GM12873 (cell line): ENCODE measurements around the gene RFC2.

Experiments used
- TF ChIP-seq, protein P1 (sequence below): IDR thresholded peaks from 2 replicates; pipeline ENCODE4 v1.5.1; 2012; ENCODE audit warnings: low read depth, mild to moderate bottlenecking, moderate library complexity, low read length, control low read depth; ENCODE audit not compliant: insufficient read depth; ENCODE audit errors: missing control alignments

The RFC2 gene

DNA sequence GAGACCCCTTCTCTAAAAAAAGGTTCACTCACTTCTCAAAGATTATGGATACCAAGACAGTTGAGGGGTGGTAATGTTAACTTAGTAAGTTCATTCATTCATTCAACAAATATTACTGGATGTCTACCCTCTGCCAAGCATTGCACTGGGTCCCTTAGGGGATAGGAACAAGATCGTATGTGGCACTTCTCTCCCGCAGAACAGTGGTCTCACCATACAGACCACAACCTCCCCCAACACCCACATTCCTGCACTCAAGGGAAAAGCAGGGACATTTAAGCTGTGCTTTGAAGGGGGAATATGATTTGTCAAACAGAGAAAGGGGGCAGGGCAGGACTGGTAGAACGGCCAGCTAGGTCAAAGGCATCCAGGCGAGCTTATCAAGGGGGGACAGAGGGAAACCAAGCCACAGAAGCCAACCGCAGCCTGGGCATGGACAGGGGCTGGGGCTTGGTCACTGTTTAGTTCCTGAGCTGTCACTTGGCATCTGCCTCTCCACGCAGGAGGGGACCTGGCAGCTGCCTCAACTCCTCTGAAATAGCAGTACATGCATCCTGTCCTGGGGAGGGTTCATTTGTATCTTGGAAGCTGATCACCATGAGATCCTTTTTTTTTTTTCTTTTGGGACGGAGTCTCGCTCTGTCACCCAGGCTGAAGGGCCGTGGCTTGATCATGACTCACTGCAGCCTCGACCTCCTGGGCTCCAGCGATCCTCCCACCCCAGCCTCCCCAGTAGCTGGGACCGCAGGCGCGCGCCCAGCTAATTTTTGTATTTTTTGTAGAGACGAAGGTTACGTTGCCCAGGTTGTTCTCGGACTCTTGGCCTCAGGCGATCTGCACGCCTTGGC lies 34.1 kb upstream of the RFC2 start:
- TF ChIP-seq, protein P1, sequence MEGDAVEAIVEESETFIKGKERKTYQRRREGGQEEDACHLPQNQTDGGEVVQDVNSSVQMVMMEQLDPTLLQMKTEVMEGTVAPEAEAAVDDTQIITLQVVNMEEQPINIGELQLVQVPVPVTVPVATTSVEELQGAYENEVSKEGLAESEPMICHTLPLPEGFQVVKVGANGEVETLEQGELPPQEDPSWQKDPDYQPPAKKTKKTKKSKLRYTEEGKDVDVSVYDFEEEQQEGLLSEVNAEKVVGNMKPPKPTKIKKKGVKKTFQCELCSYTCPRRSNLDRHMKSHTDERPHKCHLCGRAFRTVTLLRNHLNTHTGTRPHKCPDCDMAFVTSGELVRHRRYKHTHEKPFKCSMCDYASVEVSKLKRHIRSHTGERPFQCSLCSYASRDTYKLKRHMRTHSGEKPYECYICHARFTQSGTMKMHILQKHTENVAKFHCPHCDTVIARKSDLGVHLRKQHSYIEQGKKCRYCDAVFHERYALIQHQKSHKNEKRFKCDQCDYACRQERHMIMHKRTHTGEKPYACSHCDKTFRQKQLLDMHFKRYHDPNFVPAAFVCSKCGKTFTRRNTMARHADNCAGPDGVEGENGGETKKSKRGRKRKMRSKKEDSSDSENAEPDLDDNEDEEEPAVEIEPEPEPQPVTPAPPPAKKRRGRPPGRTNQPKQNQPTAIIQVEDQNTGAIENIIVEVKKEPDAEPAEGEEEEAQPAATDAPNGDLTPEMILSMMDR = no peak

DNA sequence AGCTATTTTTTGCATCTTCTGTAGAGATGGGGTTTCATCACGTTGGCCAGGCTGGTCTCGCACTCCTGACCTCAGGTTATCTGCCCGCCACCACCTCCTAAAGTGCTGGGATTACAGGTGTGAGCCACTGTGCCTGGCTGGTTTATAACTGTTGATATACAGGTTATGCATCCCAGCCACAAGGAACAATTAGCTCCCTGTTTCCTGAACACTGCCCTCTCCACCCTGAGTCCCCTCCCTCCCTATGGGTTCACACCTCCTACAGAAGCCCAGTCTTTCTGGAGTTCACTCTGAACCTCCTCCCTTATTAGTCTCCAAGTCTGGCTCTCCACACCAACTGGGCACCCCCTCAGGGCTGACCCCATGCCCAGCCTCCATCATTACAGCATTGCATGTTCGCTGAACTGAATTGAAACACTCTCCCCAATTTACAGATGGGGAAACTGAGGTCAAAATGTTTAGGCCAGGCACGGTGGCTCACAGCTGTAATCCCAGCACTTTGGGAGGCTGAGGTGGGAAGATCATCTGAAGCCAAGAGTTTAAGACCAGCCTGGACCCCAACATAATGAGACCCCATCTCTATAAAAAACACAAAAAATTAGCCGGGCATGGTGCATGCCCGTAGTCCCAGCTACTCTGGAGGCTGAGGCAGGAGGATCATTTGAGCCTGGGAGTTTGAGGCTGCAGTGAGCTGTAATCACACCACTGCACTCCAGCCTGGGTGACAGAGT lies 33.3 kb upstream of the RFC2 start:
- TF ChIP-seq, protein P1 = no peak

GRCh38 chr7:74286131-74286530 lies 31.9 kb upstream of the RFC2 start:
- TF ChIP-seq, protein P1 = no peak

- TF ChIP-seq, protein P1 = no peak
Observed at GRCh38 chr7:74284781-74285259, 30.6 kb upstream of the RFC2 start.

DNA sequence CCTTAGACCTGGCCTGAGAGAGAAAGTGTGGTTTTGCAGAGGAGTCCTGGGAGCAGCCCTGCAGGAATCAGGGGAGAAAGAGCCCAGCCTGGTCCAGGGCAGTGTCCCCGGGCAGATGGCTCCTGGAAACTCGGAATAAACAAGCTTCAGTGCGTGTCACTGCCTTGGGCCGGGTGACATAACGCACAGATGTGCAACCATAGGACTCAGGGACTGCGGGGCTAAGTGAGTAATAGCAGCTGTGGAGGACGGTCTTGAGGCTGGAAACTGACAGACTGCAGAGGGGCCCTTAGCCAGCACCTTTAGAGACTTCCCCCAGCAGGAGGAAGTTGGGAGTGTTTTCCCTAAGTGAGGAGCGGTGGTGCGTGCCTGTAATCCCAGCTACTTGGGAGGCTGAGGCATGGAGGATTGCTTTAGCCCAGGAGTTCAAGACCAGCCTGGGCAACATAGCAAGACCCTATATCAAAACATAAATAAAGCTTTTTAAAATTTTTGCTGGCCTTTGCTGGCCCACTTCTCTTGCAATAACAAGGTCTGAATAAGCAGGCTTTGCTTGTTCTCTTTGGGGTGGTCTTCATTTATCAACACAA lies 29.8 kb upstream of the RFC2 start:
- TF ChIP-seq, protein P1 = no peak

DNA sequence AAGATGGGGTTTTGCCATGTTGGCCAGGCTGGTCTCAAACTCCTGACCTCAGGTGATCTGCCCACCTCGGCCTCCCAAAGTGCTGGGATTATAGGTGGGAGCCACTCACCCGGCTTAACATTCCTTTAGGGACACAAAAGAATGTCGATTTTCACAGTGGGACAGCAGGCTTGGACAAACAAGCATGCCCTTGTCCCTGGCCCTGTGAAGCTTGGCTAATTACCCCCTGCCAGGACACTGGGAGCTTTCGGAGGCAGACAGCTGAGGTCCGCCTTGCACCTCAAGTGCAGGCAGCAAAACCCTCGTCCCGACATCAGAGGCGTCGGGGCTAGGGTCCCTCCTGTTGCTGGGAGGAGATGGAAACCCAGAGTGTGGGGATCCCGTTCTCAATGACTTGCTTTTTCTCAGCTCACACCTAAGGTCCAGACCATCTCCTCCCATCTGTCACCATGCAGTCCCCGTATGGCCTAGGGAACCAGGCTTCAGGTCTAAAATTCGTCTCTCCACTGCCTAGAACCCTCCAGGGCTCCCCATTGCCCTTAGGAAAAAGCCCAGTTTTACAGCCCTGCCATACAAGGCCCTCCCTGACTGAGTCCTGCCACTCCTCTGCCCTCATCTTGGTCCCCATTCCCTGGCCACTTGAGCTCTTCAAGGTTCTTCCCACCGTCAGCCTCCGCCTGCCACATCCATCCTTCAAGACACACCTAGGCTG lies 28.7 kb upstream of the RFC2 start:
- TF ChIP-seq, protein P1 = no peak
